RKO (cell line): ENCODE data around the gene BBLN.

ENCODE experiments used
- DNase-seq: peaks from one replicate; pipeline ENCODE4 v3.0.0-alpha.2; 2016; ENCODE audit warnings: low spot score

The BBLN gene

DNA sequence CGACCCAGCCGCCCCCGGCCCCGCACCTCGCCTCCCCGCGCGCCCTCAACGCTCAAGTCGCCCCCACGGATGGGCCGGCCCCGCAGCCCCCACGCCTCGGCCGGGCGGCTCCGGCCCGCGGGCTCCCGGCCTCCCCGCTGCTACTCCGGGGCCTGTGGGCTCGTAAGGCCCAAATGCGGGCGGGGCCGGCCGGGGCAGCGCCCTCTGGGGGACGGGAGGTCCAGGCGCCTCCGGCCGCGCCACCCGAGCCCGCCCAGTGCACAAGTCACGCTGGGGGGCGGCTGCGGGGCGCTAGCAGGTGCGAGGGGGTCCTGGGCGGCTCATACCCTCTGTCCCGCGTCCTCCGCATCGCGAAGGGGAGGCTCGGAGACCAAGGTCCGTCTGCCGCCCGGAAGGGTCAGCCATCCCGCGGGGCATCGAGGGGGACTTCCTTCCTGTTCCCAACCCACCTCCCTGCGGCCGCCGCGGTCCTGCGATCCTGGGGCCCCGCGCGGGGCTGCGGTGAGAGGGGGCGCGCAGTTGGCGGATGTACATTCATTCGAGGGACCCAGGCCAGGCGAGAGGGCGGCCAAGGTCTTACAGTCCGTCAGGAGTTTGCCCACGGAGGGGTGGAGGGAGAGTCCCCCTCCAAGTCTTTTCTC is 31.5 kb downstream of the BBLN start, which contains the start of gene CIZ1:
TSS of gene CIZ1 (minus strand) at position 167 of the 641 bp plus-strand sequence. CDS start 715 bp downstream, outside the sequence.
- DNase-seq, result peak; percentile 91

DNA sequence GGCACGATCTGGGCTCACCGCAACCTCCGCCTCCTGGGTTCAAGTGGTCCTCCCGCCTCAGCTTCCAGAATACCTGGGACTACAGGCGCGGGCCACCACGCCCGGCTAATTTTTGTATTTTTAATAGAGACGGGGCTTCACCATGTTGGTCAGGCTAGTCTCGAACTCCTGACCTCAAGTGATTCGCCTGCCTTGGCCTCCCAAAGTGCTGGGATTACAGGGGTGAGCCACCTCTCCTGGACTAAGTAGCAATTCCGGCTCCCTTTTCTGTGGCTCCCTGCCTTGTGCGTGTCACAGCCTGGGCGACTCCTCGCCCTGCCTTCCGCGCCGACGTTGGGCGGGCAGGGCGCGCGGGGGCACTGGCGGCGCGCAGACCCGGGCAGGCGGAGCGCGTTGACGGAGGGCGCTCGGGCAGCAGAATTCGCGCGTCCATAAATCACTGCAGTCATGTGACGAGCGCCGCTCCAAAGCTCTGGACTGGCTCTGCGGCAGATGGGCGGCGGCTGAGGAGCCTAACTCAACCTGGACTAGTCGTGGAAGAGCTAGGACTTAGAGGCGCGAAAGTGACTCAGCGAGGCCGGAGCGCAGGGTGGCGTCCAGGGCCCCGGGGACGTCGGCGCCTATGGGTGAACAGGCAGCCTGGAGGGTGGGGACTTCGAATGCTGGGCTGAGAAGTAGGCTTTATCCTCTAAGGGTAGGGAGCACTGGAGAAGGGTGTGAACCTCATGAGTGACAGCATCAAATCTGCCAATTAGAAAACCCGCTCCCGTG is 32.7 kb downstream of the BBLN start:
- peak; percentile 100 for DNase-seq

DNA sequence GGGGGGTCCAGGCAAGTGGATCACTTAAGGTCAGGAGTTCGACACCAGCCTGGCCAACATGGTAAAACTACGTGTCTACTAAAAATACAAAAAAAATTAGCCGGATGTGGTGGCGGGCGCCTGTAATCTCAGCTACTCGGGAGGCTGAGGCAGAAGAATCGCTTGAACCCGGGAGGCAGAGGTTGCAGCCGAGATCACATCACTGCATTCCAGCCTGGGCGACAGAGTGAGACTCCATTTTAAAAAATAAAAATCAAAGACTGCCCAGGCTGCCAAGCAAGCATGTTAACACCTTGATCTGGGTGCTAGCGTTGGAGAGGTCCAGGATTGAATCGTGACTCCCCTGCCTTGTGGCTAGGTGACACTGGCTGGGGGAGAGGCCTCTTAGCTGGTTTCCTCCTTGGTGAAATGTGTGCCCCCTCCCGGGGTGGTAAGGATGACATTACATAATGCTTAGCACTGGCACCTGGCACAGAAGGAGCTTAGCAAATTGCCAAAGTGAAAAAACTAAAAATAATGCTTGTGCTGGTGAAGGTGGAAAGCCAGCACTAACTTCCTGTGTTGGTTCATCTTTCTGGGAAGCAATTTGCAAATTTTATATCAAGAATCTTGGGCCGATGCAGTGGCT is 33.5 kb downstream of the BBLN start:
- DNase-seq, result no peak

DNA sequence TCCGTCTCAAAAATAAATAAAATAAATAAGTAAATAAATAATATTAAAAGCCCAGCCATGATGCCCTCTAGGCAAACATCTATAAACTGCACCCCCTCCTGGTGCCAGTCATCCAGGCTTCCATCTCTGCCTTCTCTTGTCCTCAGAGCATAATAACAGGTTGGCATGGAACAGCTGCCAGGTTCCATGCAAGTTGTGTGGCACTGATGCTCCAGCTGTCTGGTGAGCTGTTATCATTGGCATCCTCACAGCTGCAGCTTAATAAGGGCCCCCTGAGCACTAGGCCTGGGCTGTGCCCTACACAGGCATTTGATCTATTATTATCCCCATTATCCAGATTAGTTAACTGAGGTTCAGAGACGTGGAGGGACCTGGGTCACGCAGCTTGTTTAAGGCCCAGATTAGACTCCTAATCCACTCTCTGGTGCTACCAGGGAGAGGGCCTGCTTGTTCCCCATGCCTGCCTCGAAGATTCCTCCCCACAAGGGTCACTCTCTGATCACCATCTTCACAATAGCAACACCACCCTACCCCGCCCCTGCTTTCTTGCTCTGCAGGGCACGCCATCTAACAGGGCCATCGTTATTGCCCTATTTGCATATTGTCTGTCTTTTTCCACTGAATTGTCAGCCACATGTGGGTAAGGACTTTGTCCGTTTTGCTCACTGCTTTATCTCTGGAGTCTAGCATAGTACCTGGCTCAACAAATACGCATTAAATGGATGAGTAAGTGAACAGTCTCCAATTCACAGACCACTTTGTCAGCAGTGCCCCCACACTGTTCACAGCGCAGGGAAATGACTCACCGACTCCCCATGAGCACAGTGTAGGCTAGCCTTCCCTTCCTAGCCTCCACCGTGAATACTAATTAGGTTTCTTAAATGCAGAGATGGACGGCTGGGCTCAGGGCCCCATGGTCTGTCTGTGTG is 41.6 kb downstream of the BBLN start:
- no peak for DNase-seq

DNA sequence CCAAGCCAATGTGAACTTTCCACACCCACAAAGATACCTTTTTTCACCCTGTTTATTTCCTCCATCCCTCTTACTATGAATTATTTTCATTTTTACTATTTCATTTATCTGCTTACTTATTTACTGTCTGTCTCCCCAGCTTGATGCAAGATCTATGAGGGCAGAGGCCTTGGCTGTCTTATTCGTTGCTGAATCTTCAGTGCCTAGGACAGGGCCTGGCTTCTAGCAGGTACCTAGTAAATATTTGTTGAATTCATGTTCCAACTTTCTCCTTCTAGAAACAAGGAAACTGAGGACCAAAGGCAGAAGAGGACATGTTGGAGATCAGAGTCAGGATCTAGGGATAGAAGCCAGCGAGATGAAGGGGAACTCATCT is 42.6 kb downstream of the BBLN start:
- no peak for DNase-seq

DNA sequence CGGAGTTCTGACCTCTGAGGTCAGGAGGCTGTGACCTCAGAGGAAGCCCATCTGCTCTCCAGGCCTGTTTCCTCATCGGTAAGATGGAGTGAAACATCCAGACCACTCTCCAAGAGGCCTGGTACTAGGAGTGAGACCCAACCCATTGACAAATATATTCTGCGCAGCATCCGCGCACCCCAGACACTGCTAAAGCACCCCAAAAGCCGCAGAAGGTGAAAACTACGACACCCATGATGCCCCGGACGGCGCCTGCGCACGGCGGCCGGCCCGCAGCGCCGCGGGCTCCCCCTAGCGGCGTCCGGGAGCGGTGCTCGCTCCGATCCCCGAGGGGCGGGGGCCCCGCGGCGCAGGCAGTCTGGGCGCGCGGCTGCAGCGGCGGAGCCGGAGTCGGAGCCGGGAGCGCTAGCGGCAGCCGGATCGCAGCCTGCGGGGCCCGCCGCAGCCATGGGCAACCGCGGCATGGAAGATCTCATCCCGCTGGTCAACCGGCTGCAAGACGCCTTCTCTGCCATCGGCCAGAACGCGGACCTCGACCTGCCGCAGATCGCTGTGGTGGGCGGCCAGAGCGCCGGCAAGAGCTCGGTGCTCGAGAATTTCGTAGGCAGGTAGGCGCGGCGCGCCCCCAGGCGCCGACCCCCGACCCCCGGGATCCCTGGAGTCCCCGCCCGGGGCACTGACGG is 43.1 kb downstream of the BBLN start, which contains the start of gene DNM1:
TSS of gene DNM1 (plus strand) at position 356 of the 683 bp plus-strand sequence. CDS start at position 448, 92 bp downstream.
- peak; percentile 86 for DNase-seq

DNA sequence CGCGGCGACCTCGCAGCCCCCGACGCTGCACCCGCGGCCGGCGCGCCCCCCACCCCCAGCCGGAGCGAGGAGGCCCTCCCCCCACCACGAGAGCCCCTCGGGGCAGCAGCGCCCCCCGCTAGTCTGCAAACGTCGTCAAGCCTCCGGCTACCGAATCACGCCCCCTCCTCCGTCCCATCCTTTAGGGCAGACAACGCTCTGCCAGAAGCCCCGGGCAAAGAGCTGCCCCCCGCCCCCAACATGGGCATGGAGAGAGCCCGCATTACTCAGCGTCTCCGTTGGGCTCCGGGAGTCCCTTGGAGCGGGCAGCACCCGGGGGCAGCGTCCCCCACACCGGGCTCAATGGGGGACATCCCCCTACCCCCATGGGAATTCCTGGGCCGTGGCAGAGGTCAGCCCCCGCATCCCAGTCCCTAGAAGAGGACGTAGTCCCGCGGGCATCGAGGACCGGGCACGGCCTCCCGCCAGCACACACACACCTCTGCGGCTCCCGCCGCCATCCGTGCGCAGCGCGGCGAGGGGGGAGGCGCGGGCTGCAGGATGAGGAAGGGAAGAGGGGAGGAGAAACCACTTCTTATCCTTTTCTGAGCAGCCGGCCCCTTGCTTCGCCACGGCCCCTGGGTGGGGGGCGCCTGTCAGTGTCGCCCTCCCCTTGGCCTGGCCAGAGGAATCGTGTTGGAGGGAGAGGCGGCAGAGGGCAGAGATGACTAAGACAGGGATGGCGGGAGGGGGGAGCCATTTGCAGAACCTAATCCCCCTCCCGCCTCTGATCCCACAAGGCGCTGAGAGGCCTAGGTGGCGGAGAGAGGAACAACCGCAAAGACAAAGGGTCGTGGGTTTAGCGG is 43.9 kb downstream of the BBLN start:
- no peak for DNase-seq

DNA sequence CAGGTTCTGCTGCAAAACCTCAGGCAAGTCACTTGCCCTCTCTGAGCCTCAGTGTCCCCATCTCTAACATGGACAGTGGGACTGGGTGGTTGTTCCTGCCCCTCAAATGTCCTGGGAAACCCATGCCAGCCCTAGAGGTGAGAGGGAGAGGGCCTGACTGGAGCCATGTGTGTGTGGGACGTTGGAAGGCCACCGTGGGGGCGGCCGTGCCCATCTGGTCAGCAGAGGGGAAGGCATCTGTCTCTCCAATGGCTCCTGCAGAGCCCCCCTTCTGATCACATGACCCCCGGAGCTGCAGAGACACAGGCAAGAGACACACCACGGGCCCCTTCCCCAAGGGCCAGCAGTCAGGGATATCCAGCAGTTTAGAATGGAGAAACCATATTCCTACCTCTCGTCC is 44.8 kb downstream of the BBLN start:
- no peak for DNase-seq

DNA sequence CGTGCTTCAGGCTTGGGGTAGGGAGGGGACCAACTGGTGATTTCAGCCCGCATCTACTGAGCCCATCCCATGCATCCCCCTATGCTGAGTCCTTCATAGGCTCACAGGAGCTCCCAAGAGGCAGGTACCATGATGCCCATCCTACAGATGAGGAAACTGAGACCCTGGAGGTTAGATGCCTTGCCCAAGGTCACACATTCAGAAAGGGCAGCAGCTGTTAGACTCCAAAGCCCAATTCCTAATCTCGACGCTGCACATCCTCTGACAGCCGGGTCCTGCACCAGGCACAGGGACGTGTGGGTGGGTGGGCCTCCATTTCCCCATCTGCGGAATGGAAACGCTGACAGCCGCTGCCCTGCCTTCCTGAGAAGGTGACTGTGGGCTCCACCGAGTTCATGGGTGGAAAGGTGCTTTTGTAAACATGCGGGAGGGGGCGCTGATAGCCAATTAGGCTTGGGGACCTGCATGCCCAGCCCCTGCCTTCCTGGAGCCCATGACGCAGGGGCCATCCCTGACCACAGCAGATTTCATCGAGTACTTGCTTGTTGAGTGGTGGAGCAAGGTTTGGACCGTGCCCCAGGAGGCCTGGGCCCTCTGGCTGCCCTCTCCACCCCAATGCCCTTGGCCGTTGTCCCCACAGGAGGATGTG is 45.4 kb downstream of the BBLN start:
- DNase-seq, result no peak

DNA sequence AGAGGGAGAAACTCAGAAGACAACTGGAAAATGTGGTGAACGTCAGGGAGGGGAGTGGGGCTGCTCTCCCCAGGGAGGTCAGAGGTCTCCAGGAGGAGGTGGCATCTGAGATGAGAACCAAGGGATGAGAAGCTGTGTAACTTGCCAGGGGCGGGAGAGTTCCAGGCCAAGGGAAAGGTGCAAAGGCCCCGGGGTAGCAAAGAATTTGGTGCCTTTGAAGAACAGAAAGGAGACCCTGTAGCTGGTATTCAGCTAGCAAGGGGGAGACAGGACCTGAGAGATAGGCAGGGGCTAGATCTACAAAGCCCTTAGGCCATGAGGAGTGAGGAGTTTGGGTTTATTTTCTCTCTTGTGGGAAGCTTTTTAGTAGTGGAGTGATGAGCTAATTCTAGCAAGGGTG is 46.4 kb downstream of the BBLN start:
- DNase-seq, result no peak

DNA sequence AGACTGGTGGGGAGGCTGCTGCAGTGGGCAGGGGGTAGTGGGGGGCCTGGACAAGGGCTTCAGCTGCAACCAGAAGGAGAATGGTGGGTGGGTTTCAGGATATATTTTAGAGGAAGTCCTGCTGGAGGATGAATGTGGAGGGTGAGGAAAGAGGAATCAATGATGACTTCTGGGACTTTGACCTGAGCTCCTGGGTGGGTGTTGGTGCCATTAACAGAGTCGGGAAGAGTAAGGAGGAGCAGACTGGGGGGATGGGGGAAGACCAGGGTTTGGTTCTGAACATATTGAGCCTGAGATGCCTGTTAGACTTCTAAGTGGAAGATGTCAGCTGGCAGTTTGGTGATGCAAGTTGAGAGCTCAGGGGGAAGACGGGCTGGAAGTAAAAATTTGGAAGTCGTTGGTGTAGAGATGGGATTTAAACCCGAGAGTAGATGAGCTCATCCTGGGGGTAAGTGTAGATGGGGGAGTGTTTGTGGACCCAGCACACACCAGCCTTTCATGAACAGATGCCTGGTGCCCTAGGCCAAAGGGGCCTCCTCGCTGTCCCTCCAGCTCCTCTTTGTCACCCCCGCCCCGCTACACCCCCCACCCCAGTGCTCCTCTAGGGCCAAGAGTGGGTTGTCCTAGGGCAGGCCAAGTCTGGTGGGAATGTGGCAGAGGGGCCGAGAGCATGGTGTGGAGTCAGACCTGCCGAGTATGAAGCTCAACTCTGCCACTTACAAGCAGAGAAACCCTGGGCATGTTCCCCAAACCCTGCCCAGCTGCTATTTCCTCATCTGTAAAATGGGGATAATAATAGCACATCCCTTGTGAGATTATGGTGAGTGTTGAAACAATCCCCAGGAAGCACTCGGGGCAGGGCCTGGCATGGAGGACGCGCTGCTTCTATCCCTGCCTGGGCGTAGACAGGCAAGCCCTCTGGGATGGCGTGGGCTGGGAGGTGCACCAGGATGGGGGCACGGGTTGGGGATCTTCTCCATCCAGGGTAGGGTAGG is 47.1 kb downstream of the BBLN start:
- no peak for DNase-seq

DNA sequence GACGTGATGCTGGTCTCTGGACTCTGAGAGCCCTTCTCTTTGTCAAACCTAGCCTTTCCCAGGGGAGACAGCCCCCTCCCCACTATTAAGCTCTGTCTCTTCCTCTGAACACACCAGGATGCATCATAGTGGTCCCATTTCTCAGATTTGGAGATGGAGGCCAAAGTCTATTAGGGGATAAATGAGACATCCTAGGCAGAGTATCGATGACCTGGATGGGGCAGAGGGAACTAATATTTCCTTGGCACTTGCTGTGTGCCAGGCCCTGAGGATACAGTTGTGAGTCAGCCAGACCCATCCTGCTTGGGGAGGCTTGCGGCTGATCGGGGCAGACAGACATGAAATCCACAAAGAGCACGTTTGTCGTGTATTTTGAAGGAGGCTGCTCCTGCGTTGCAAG is 48.3 kb downstream of the BBLN start:
- no peak for DNase-seq

DNA sequence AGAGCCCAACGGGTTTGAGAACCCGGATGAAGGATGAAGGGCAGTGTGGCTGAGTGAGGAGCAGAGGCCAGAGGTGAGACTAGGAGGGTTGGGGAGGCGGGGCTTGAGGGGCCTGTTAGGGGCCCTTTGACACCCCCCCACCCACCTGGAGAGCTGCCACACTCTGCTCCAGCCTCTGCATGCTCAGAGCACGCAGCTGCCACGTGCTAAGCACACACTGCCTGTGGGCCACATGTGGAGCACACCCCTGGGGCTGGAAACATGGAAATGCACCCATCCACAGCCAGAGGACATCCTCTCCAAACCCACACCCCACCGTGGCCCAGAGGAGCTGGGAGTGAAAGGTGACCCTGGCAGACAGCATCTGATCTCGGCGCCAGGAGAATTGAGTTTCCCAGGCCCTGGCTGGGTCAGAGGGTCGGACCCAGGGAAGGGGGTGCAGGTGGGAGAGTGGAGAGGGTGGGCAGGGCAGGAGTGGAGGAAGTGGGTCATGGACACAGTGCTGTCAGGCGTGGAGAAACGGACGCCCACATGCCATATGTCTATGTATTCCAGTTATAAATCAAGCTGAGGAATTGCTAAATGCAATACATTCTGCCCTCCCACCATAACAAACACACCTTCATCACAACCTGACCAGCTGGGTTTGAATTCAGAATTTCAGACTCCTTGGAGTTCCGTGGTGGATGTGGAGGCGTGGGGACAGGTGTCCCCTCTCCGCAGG is 49.0 kb downstream of the BBLN start:
- no peak for DNase-seq

DNA sequence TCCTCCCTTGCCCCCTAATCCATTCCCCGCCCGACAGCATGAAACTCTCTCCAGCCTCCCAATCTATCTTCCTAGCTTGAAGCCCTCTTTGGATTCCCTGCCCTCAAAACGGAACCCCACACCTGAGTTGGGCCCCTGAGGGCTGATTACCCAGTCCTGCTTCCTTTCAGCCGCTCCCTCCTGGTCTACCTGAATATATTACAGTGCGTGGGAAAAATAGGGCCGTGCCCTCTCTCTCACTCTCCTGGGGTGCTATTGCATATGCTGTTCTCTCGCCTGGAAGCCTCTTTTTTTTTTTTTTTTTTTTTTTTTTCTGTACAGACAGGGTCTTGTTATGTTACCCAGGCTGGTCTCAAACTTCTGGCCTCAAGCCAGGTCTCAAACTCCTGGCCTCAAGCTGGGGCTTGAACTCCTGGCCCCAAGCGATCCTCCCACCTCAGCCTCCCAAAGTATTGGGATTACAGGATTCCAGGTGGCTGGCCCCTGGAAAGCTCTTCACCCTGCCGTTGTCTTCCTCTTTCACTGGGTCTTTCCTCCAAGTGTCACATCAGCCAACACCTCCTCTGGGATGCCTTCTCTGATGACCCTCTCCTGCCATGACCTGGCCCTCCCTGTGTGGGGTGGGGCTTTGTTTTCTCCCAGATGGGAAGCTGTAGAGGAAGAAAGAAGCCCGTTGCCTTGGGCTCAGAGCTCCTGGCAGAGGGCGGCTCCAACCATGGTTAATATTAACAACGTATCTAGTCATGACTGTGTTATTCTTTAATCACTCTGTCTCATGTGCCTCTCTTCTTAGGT is 51.3 kb downstream of the BBLN start:
- DNase-seq, result no peak

DNA sequence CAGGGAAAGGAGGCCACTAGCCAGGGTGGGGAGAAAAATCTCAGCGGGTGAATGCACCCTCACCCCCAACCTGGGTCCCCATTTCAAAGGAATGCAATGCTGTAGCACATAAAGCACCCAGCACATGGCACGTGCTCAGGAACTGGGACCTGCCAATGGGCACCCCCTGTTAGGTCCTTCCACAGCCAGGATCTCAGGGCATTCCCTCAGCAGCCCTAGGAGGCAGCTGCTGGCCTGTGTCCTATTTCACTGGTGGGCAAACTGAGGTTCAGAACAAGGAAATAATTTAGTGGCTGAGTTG is 51.9 kb downstream of the BBLN start:
- no peak for DNase-seq
